Neural cell (in vitro differentiated cells): ENCODE measurements around the gene USH1C. TPM values are rescaled to one million over a fixed set of nuclear protein-coding genes. Genes with fewer than 3 reads are reported as not detected.

Experiments
- H2AFZ ChIP-seq: fragments of 200-600, 300-800 bp; sonication (generic), shearing (Covaris generic); 2 replicates; pipeline ENCODE4 v1.6.0; 2014; ENCODE audit warnings: low read depth, mild to moderate bottlenecking, antibody characterized with exemption, low read length, moderate library complexity
- H3F3A ChIP-seq: fragments of 200-600 bp; shearing (Covaris generic); 2 replicates; pipeline ENCODE4 v1.6.1; 2016; ENCODE audit warnings: mild to moderate bottlenecking, moderate library complexity, mixed read lengths, antibody characterized with exemption, low read length; ENCODE audit not compliant: insufficient read depth, poor library complexity, severe bottlenecking
- H3K27ac ChIP-seq: fragments of 200-600, 300-800 bp; sonication (generic), shearing (Covaris generic); 2 replicates; pipeline ENCODE4 v1.5.1; 2014; ENCODE audit warnings: mild to moderate bottlenecking, low read length, moderate library complexity
- H3K27me3 ChIP-seq: fragments of 300-800, 200-600 bp; sonication (generic), shearing (Covaris generic); 2 replicates; pipeline ENCODE4 v1.6.0; 2014; ENCODE audit warnings: mild to moderate bottlenecking, low read depth, low read length, moderate library complexity; ENCODE audit not compliant: insufficient read depth
- H3K36me3 ChIP-seq: fragments of 300-800, 200-600 bp; sonication (generic), shearing (Covaris generic); 2 replicates; pipeline ENCODE4 v1.5.1; 2014; ENCODE audit warnings: mild to moderate bottlenecking, antibody characterized with exemption, low read length, moderate library complexity; ENCODE audit not compliant: insufficient read depth
- H3K4me2 ChIP-seq: fragments of 300-800, 200-600 bp; sonication (generic), shearing (Covaris generic); 2 replicates; pipeline ENCODE4 v1.6.0; 2014; ENCODE audit warnings: mild to moderate bottlenecking, low read length
- H3K4me3 ChIP-seq: fragments of 300-800, 200-600 bp; sonication (generic), shearing (Covaris generic); 2 replicates; pipeline ENCODE4 v1.5.1; 2014; ENCODE audit warnings: mild to moderate bottlenecking, low read length, moderate library complexity
- H3K79me2 ChIP-seq: fragments of 200-600 bp; shearing (Covaris generic); replicated peaks from 2 replicates; pipeline ENCODE4 v1.6.0; 2014; ENCODE audit warnings: mild to moderate bottlenecking, low read length, moderate library complexity; ENCODE audit not compliant: insufficient read depth
- H3K9ac ChIP-seq: fragments of 300-800, 200-600 bp; sonication (generic), shearing (Covaris generic); 2 replicates; pipeline ENCODE4 v1.6.1; 2016; ENCODE audit warnings: mild to moderate bottlenecking, low read length, mixed read lengths
- H3K9me2 ChIP-seq: fragments of 200-600 bp; shearing (Covaris generic); 2 replicates; pipeline ENCODE4 v1.6.1; 2016; ENCODE audit warnings: mild to moderate bottlenecking, low read length, mixed read lengths; ENCODE audit not compliant: insufficient read depth
- H3K9me3 ChIP-seq: fragments of 200-600, 300-800 bp; sonication (generic), shearing (Covaris generic); 2 replicates; pipeline ENCODE4 v1.6.1; 2016; ENCODE audit warnings: mild to moderate bottlenecking, mixed run types, low read length, moderate library complexity, mixed read lengths
- H4K20me1 ChIP-seq: fragments of 200-600 bp; shearing (Covaris generic); 2 replicates; pipeline ENCODE4 v1.6.1; 2016; ENCODE audit warnings: mild to moderate bottlenecking, mixed run types; ENCODE audit not compliant: insufficient read depth
- CTCF ChIP-seq: fragments of 450-650 bp; IDR thresholded peaks from 2 replicates; pipeline ENCODE4 v1.5.1; 2014; ENCODE audit warnings: antibody characterized with exemption, mild to moderate bottlenecking, moderate library complexity; ENCODE audit not compliant: poor library complexity, severe bottlenecking
- EP300 ChIP-seq: fragments of 450-650 bp; conservative IDR thresholded peaks from 2 replicates; pipeline ENCODE4 v1.6.1; 2014; ENCODE audit warnings: antibody characterized with exemption, mild to moderate bottlenecking, moderate library complexity; ENCODE audit not compliant: poor library complexity, severe bottlenecking
- EZH2 ChIP-seq: fragments of 200-600, 300-800 bp; shearing (Covaris generic), sonication (generic); IDR thresholded peaks from 2 replicates; pipeline ENCODE4 v1.6.1; 2014; ENCODE audit warnings: antibody characterized with exemption, low read length, borderline replicate concordance, mild to moderate bottlenecking; ENCODE audit not compliant: insufficient read depth, poor library complexity, severe bottlenecking
- MXI1 ChIP-seq: fragments of 450-650 bp; conservative IDR thresholded peaks from 2 replicates; pipeline ENCODE4 v1.6.1; 2014; ENCODE audit warnings: antibody characterized with exemption, mild to moderate bottlenecking; ENCODE audit not compliant: poor library complexity, severe bottlenecking
- POLR2AphosphoS5 ChIP-seq: IDR thresholded peaks from 2 replicates; pipeline ENCODE4 v1.6.1; 2012
- RAD21 ChIP-seq: fragments of 450-650 bp; conservative IDR thresholded peaks from 2 replicates; pipeline ENCODE4 v1.6.1; 2014; ENCODE audit warnings: antibody characterized with exemption, mild to moderate bottlenecking, moderate library complexity
- REST ChIP-seq: IDR thresholded peaks from 2 replicates; pipeline ENCODE4 v1.6.1; 2012; ENCODE audit warnings: borderline replicate concordance
- SMC3 ChIP-seq: fragments of 450-650 bp; conservative IDR thresholded peaks from 2 replicates; pipeline ENCODE4 v1.6.1; 2014; ENCODE audit warnings: antibody characterized with exemption, mild to moderate bottlenecking, moderate library complexity; ENCODE audit not compliant: poor library complexity
- TAF1 ChIP-seq: IDR thresholded peaks from 2 replicates; pipeline ENCODE4 v1.6.1; 2012; ENCODE audit warnings: low read depth
- polyA plus RNA-seq: library from polyadenylated mRNA; depleted of rRNA; stranded (reverse); fragments of >200 nt; gene quantifications from 2 replicates; pipeline ENCODE4 v1.2.3, GENCODE V29; 2014

USH1C gene
- polyA plus RNA-seq, 1 donor from 2014 or later, result 0.67 TPM

- no peaks in the 10 kb centered on the region for H3F3A ChIP-seq
- no peak overlapping the region for H3K4me3 ChIP-seq
- H3K79me2 ChIP-seq, result no peaks in the 10 kb centered on the region
- no peak overlapping the region for H3K4me2 ChIP-seq
- TF ChIP-seq TAF1 (no peak), POLR2AphosphoS5 (no peak), CTCF (no peak), EZH2 (no peak), EP300 (no peak), SMC3 (no peak), REST (no peak), MXI1 (no peak), RAD21 (no peak)
- no peak overlapping the region for H3K27ac ChIP-seq
- no peaks in the 10 kb centered on the region for H3K36me3 ChIP-seq
- no peaks in the 10 kb centered on the region for H3K9me2 ChIP-seq
- H3K9me3 ChIP-seq, result no peaks in the 10 kb centered on the region
- no peaks in the 10 kb centered on the region for H4K20me1 ChIP-seq
- no peak overlapping the region for H2AFZ ChIP-seq
- H3K9ac ChIP-seq, result no peak overlapping the region
- H3K27me3 ChIP-seq, result no peaks in the 10 kb centered on the region
These were observed 25.9 kb downstream of the USH1C start for GRCh38 chr11:17518366-17518765.

- Histone ChIP-seq H2AFZ (no peak overlapping the region), H3K9me2 (no peaks in the 10 kb centered on the region), H3K27me3 (no peaks in the 10 kb centered on the region), H3F3A (no peaks in the 10 kb centered on the region), H3K79me2 (no peaks in the 10 kb centered on the region), H3K4me3 (no peak overlapping the region), H4K20me1 (no peaks in the 10 kb centered on the region), H3K36me3 (no peaks in the 10 kb centered on the region), H3K27ac (no peak overlapping the region), H3K4me2 (no peak overlapping the region), H3K9ac (no peak overlapping the region), H3K9me3 (no peaks in the 10 kb centered on the region)
- TF ChIP-seq CTCF (no peak), POLR2AphosphoS5 (no peak), RAD21 (no peak), EP300 (no peak), MXI1 (no peak), REST (no peak)
These were observed 27.0 kb downstream of the USH1C start for GRCh38 chr11:17517186-17517585.
